Upper lobe of right lung (tissue), 1 donor: ENCODE data around the gene CD40. TPM values are rescaled to one million over a fixed set of nuclear protein-coding genes. Genes with fewer than 3 reads are reported as not detected.

Source experiments
- ATAC-seq: fragments of 200-7000 bp; cut with Tn5 transposase; one replicate; pipeline ENCODE4 v1.9.1; 2020; ENCODE audit warnings: mild to moderate bottlenecking, moderate library complexity
- DNase-seq: peaks from one replicate; pipeline ENCODE4 v3.0.0-alpha.2; 2020
- H3K27ac ChIP-seq: fragments of 200-600 bp; one replicate; pipeline ENCODE4 v1.8.0; 2022
- H3K27me3 ChIP-seq: fragments of 200-600 bp; one replicate; pipeline ENCODE4 v1.8.0; 2022; ENCODE audit warnings: mild to moderate bottlenecking
- H3K36me3 ChIP-seq: fragments of 200-600 bp; one replicate; pipeline ENCODE4 v1.8.0; 2022
- H3K4me1 ChIP-seq: fragments of 200-600 bp; one replicate; pipeline ENCODE4 v1.8.0; 2022
- H3K4me3 ChIP-seq: fragments of 200-600 bp; one replicate; pipeline ENCODE4 v1.8.0; 2022; ENCODE audit warnings: mild to moderate bottlenecking
- H3K9me3 ChIP-seq: fragments of 200-600 bp; one replicate; pipeline ENCODE4 v1.8.0; 2022
- intact Hi-C: fragments of 100-400 bp; cut with DNase I; formaldehyde crosslinking; loops from one replicate; pipeline ENCODE4 v1.11.0; 2022
- total RNA-seq: library from RNA; stranded (reverse); fragmentation: NEBNext Ultra II Directional; extraction: Animal tissue kit (Norgen Biotek cat#: 25700); gene quantifications from one replicate; pipeline ENCODE4 v1.2.1, GENCODE V29; 2021
- TF ChIP-seq, protein P1 (sequence below): fragments of 200-600 bp; IDR thresholded peaks from one replicate; pipeline ENCODE4 v1.8.0; 2022; ENCODE audit warnings: antibody characterized with exemption
- donor health status: DM: no; HTN: yes; CAD: no; lungs with severe emphysema.

The CD40 gene
- total RNA-seq, 1 donor from 2014 or later: 36.8 TPM

DNA sequence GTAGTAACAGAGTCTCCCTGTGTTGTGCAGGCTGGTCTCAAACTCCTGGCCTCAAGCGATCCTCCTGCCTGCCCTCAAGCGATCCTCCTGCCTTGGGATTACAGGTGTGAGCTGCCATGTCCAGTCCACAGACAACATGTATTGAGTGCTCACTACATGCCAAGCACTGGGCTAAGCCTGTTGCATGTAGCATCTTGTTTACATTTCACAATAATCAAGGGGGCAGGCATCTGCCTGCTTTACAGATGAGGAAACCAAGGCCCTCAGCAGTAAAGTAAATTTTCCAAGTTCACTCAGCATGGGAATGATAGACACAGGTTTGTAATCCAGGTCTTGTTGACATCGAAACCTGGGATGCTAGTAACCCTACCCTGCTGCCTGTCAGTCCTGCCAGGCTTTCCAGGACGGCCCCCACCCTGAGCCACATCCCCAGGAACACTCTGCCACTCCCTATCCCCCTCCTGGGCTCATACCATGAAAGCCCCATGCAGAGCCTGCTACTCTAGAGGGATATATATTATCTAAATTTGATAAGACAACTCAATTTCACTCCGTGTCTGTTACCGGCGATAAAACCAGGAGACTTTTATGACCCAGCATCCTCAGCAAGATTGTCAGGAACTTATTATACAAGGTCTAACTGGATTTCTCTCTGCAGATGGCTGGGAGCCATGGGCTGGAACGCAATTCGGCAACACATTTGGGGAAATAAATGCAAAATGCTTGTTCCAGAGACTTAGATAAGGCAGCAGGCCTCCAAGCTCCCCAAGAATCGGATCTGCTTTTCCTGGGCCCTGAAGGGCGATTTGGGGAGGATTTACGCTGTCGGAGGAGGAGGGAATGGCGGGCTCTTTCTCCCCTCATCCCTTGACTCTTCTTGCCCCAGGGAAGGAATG lies 30.4 kb downstream of the CD40 start:
- Histone ChIP-seq H3K27ac (no peak overlapping the region), H3K4me3 (no peak overlapping the region), H3K9me3 (no peaks in the 10 kb centered on the region), H3K4me1 (no peaks in the 10 kb centered on the region), H3K36me3 (no peaks in the 10 kb centered on the region), H3K27me3 (peaks cover 30% of the 10 kb centered on the region)
- intact Hi-C loops: no loop called here
- TF ChIP-seq, protein P1, sequence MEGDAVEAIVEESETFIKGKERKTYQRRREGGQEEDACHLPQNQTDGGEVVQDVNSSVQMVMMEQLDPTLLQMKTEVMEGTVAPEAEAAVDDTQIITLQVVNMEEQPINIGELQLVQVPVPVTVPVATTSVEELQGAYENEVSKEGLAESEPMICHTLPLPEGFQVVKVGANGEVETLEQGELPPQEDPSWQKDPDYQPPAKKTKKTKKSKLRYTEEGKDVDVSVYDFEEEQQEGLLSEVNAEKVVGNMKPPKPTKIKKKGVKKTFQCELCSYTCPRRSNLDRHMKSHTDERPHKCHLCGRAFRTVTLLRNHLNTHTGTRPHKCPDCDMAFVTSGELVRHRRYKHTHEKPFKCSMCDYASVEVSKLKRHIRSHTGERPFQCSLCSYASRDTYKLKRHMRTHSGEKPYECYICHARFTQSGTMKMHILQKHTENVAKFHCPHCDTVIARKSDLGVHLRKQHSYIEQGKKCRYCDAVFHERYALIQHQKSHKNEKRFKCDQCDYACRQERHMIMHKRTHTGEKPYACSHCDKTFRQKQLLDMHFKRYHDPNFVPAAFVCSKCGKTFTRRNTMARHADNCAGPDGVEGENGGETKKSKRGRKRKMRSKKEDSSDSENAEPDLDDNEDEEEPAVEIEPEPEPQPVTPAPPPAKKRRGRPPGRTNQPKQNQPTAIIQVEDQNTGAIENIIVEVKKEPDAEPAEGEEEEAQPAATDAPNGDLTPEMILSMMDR: no peak
- DNase-seq: no peak
- ATAC-seq: no peak

DNA sequence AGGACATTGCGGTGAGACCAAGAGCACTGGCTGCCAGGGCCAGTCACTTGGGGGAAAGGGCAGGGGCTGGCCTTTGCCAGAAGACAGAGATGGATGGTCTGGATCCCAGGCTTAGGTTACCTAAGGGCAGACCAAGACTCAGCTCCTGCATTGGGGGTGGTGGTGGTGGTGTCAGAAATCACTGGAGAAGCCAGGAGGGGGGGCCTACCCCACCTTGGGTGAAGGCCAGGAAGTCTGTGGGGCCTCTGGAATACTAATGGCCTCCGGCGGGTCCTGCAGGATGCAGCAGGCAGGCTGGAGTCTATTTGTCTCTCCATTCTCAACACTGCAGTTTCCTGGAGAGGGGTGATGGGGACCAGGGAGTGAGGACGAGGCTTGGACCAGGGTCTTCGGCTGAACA lies 32.8 kb downstream of the CD40 start:
- Histone ChIP-seq H3K27me3 (peaks cover 24% of the 10 kb centered on the region), H3K4me3 (no peak overlapping the region)
- TF ChIP-seq, protein P1: no peak

DNA sequence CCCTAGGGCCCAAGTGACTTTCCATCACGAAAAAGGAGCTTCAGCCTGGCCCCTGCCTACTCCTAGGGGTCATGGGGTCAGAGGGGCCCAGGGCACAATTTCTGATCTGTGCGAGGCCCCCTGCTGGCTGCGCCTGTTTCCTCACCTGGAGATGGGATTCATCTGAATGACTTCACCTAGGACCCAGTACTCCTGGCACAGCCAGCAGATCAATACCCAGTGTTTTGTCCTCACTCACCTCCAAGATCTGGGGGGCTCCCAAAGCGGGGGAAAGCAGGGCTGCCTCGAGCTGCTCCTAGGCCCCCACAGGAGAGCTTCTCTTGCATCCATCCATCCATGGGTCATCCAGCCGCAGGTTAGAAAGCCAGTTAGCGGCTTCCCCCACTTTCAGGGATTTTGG lies 33.8 kb downstream of the CD40 start:
- no peaks in the 10 kb centered on the region for H3K9me3 ChIP-seq
- H3K4me1 ChIP-seq: no peaks in the 10 kb centered on the region
- peaks cover 20% of the 10 kb centered on the region for H3K27me3 ChIP-seq
- H3K4me3 ChIP-seq: no peak overlapping the region
- DNase-seq (no peak), ATAC-seq (no peak)
- intact Hi-C loops: no loop called here
- TF ChIP-seq, protein P1: peak; percentile 29
- H3K27ac ChIP-seq: no peak overlapping the region
- no peaks in the 10 kb centered on the region for H3K36me3 ChIP-seq

More for the DNA sequence above, 32.8 kb downstream of the CD40 start:
- H3K4me1 ChIP-seq: no peaks in the 10 kb centered on the region
- no peak overlapping the region for H3K27ac ChIP-seq
- intact Hi-C loops: no loop called here
- ATAC-seq (no peak), DNase-seq (no peak)
- no peaks in the 10 kb centered on the region for H3K9me3 ChIP-seq
- H3K36me3 ChIP-seq: no peaks in the 10 kb centered on the region

DNA sequence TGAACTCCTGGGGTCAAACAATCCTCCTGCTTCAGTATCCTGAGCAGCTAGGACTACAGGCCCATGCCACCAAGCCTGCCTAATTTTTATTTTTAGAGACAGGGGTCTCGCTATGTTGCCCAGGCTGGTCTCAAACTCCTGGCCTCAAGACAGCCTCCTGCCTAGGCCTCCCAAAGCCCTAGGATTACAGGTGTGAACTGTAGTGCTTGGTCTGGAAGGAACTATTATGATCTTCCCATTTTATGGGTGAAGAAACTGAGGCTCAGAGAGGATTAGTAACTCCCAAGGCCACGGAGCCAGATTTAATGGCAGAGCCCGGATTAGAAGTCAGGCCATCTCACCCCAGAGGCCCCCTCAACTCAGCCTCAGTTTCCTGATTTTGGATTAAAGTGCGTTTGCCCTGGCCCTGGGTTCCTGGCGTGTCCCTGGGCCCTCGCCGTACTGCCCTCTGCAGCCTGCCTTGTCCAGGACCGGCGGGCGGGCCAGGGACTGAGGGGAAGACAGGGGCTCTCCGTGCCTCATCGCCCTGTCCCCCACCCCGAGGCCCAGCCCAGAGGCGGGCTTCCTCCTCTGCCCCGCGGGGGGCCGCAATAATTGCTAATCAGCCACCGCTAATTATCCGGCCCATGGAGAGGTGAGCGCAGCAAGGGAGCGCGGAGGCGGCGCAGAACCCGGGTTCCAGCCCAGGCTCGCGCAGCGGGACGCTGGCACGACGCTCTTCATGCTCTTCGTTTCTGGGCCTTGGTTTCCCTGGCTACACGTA lies 34.9 kb downstream of the CD40 start:
- TF ChIP-seq, protein P1: no peak
- H3K4me3 ChIP-seq: no peak overlapping the region
- peaks cover 30% of the 10 kb centered on the region for H3K27me3 ChIP-seq
- H3K4me1 ChIP-seq: no peaks in the 10 kb centered on the region
- no peaks in the 10 kb centered on the region for H3K9me3 ChIP-seq
- no peak overlapping the region for H3K27ac ChIP-seq
- no peak for ATAC-seq
- H3K36me3 ChIP-seq: no peaks in the 10 kb centered on the region
- intact Hi-C loops: no loop called here
- no peak for DNase-seq

DNA sequence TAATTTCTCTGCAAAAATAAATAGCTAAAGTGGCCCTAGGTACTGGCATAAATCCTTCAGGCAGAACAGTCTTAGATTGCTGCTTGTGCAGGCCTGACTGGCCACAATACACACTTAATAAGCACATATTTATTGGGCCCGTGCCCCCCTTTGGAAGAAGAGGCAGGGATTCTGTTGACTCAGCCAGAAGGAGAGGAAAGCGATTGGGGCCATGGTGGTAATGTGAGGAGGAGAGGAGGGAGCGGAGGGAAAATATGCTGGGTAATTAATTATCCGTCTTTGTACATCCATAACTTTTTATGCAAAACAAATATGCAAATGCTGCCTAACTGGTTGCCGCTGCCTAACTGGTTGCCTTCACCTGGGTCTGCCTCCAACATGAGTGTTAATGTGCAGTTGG lies 36.2 kb downstream of the CD40 start:
- H3K27ac ChIP-seq: no peak overlapping the region
- intact Hi-C loops: no loop called here
- peaks cover 34% of the 10 kb centered on the region for H3K27me3 ChIP-seq
- DNase-seq: no peak
- no peaks in the 10 kb centered on the region for H3K36me3 ChIP-seq
- no peak overlapping the region for H3K4me3 ChIP-seq
- ATAC-seq: no peak
- no peaks in the 10 kb centered on the region for H3K9me3 ChIP-seq
- TF ChIP-seq, protein P1: no peak
- no peaks in the 10 kb centered on the region for H3K4me1 ChIP-seq
